Panc1 (cell line): ENCODE results near the gene SIK2. TPM values are rescaled to one million over a fixed set of nuclear protein-coding genes. Genes with fewer than 3 reads are reported as not detected.

ENCODE experiments used
- ATAC-seq: fragments of 200-7000 bp; cut with Tn5 transposase; 2 replicates; pipeline ENCODE4 v1.9.1; 2020; ENCODE audit warnings: mild to moderate bottlenecking, moderate library complexity
- BruUV-seq: library from RNA; stranded (reverse); fragments of 400-500 nt; replicated peaks from 2 replicates; lab custom pipeline; 2021; lab: Mats Ljungman, UMichigan
- CTCF ChIA-PET: fragments of 300-600 bp; sonication (Branson Sonifier 250); formaldehyde crosslinking; loops from one replicate; lab custom pipeline; 2022; ENCODE audit warnings: antibody characterized with exemption; lab: Charles Lee
- POLR2A ChIA-PET: fragments of 300-600 bp; sonication (Branson Sonifier 250); formaldehyde crosslinking; loops from one replicate; lab custom pipeline; 2022; ENCODE audit warnings: antibody characterized with exemption; lab: Charles Lee
- DNase-seq: peaks from one replicate; pipeline ENCODE4 v3.0.0-alpha.2; 2010; ENCODE audit warnings: low read depth, low spot score
- H3K27ac ChIP-seq: 2 replicates; pipeline ENCODE4 v1.5.1; 2011; ENCODE audit warnings: mild to moderate bottlenecking, low read length, inconsistent platforms
- H3K27me3 ChIP-seq: fragments of 200-500 bp; sonication (Bioruptor generic); 2 replicates; pipeline ENCODE4 v1.6.0; 2014; ENCODE audit warnings: low read length, inconsistent platforms; ENCODE audit not compliant: control insufficient read depth, insufficient read depth
- H3K36me3 ChIP-seq: fragments of 200-500 bp; sonication (Bioruptor generic); 2 replicates; pipeline ENCODE4 v1.5.1; 2014; ENCODE audit warnings: inconsistent platforms, mild to moderate bottlenecking, low read length, moderate library complexity; ENCODE audit not compliant: control insufficient read depth, insufficient read depth
- H3K4me1 ChIP-seq: 2 replicates; pipeline ENCODE4 v1.5.1; 2011; ENCODE audit warnings: inconsistent platforms, mild to moderate bottlenecking, low read length, moderate library complexity; ENCODE audit not compliant: control insufficient read depth, insufficient read depth
- H3K4me3 ChIP-seq, 2 experiments: 2 replicates each; pipeline ENCODE4 v1.5.1; 2011 to 2012; ENCODE audit warnings: low read depth in 2 of 2, low read length in 2 of 2, mild to moderate bottlenecking in 2 of 2, inconsistent platforms in 1 of 2, moderate library complexity in 1 of 2
- H3K9me3 ChIP-seq: fragments of 200-500 bp; sonication (Bioruptor generic); 2 replicates; pipeline ENCODE4 v1.5.1; 2014; ENCODE audit warnings: low read depth, mild to moderate bottlenecking, inconsistent platforms, low read length, moderate library complexity; ENCODE audit not compliant: control insufficient read depth, insufficient read depth
- POLR2AphosphoS5 ChIP-seq: IDR thresholded peaks from 2 replicates; pipeline ENCODE4 v1.6.1; 2012; ENCODE audit warnings: mild to moderate bottlenecking, low read depth, low read length, moderate library complexity
- SIN3A ChIP-seq: IDR thresholded peaks from 2 replicates; pipeline ENCODE4 v1.6.1; 2012; ENCODE audit warnings: low read depth, mild to moderate bottlenecking, low read length, moderate library complexity, borderline replicate concordance; ENCODE audit not compliant: insufficient read depth
- TCF7L2 ChIP-seq: IDR thresholded peaks from 2 replicates; pipeline ENCODE4 v1.6.1; 2011; ENCODE audit warnings: mild to moderate bottlenecking, low read depth, low read length, inconsistent platforms
- in situ Hi-C: cut with HindIII; loops from 2 replicates; pipeline ENCODE4 v1.10.0; 2016; ENCODE audit warnings: low sequenced_read_pairs, low pct_unique_long_range_greater_than_20kb
- intact Hi-C: fragments of 100-400 bp; cut with micrococcal nuclease; formaldehyde crosslinking; loops from one replicate; pipeline ENCODE4 v1.10.0; 2022; ENCODE audit not compliant: unreplicated experiment
- total RNA-seq: library from RNA; stranded (reverse); gene quantifications from one replicate; pipeline ENCODE4 v1.2.1, GENCODE V29; 2021; ENCODE audit not compliant: unreplicated experiment
- TF ChIP-seq, protein P1 (sequence below), 2 experiments: IDR thresholded peaks; 2 replicates each; pipeline ENCODE4 v1.6.1; 2011 to 2012; ENCODE audit warnings: low read depth in 2 of 2, control low read depth in 1 of 2, low read length in 1 of 2, mild to moderate bottlenecking in 1 of 2, moderate library complexity in 1 of 2; ENCODE audit not compliant: insufficient read depth in 1 of 2
- TF ChIP-seq, protein P2 (sequence below): fragments of 450-650 bp; IDR thresholded peaks from 2 replicates; pipeline ENCODE4 v1.5.1; 2017; ENCODE audit warnings: mild to moderate bottlenecking

The SIK2 gene
- total RNA-seq, 1 experiment from 2014 or later = 17.0 TPM

DNA sequence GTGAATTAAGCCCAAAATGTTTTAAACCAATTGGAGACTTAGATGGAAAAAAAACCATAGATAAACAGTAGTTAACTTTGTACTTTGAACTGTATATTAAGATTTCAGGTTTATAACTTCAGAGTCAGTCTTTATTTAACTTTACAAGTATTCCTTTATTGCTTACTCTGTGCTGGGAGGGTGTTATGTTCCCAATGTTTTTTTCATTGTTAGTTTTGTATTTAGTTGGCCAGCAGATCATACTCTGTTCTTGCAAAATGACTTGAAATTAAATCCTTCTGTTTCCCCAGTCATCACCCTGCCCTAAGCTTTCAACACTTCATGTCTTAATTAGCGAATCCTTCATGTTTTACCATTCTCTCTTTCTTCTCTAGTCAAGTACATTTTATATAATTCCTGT lies 25.3 kb downstream of the SIK2 start:
- in situ Hi-C loops (no loop called here), intact Hi-C loops (no loop called here)
- H3K36me3 ChIP-seq = no peaks in the 10 kb centered on the region
- BruUV-seq = no TSS peak
- ChIA-PET CTCF (no interaction called here), POLR2A (no interaction called here)
- no peak overlapping the region for H3K4me3 ChIP-seq
- no peaks in the 10 kb centered on the region for H3K9me3 ChIP-seq
- TF ChIP-seq, protein P1, sequence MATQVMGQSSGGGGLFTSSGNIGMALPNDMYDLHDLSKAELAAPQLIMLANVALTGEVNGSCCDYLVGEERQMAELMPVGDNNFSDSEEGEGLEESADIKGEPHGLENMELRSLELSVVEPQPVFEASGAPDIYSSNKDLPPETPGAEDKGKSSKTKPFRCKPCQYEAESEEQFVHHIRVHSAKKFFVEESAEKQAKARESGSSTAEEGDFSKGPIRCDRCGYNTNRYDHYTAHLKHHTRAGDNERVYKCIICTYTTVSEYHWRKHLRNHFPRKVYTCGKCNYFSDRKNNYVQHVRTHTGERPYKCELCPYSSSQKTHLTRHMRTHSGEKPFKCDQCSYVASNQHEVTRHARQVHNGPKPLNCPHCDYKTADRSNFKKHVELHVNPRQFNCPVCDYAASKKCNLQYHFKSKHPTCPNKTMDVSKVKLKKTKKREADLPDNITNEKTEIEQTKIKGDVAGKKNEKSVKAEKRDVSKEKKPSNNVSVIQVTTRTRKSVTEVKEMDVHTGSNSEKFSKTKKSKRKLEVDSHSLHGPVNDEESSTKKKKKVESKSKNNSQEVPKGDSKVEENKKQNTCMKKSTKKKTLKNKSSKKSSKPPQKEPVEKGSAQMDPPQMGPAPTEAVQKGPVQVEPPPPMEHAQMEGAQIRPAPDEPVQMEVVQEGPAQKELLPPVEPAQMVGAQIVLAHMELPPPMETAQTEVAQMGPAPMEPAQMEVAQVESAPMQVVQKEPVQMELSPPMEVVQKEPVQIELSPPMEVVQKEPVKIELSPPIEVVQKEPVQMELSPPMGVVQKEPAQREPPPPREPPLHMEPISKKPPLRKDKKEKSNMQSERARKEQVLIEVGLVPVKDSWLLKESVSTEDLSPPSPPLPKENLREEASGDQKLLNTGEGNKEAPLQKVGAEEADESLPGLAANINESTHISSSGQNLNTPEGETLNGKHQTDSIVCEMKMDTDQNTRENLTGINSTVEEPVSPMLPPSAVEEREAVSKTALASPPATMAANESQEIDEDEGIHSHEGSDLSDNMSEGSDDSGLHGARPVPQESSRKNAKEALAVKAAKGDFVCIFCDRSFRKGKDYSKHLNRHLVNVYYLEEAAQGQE (IDR thresholded peaks at IDR 0.05; ENCODE audit: insufficient read depth in 1 of 2, low read depth in 2 of 2, low read length in 1 of 2) = no peak
- TF ChIP-seq TCF7L2 (no peak), POLR2AphosphoS5 (no peak), SIN3A (no peak)
- TF ChIP-seq, protein P2, sequence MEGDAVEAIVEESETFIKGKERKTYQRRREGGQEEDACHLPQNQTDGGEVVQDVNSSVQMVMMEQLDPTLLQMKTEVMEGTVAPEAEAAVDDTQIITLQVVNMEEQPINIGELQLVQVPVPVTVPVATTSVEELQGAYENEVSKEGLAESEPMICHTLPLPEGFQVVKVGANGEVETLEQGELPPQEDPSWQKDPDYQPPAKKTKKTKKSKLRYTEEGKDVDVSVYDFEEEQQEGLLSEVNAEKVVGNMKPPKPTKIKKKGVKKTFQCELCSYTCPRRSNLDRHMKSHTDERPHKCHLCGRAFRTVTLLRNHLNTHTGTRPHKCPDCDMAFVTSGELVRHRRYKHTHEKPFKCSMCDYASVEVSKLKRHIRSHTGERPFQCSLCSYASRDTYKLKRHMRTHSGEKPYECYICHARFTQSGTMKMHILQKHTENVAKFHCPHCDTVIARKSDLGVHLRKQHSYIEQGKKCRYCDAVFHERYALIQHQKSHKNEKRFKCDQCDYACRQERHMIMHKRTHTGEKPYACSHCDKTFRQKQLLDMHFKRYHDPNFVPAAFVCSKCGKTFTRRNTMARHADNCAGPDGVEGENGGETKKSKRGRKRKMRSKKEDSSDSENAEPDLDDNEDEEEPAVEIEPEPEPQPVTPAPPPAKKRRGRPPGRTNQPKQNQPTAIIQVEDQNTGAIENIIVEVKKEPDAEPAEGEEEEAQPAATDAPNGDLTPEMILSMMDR = no peak
- H3K27me3 ChIP-seq = no peaks in the 10 kb centered on the region
- H3K4me1 ChIP-seq = 0 out of 2 replicates have a peak, but pooled peaks cover 5% of the 10 kb centered on the region
- no peak for ATAC-seq
- no peak overlapping the region for H3K27ac ChIP-seq
- no peak for DNase-seq

DNA sequence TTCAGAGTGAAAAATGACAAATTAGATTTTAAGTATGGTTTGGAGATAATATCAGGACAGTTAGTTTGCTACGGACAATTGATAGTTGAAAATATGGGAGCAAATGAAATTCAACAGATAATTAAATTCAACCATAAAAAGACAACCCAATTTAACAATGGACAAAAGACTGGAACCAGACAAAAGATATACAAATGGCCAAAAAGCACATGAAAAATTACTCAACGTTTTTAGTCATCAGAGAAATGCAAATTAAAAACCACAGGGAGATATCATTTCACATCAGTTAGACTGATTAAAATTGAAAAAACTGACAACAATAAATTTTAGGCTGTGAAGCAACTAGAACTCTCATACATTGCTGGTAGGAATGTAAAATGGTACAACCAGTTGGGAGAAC lies 27.2 kb downstream of the SIK2 start:
- BruUV-seq = no TSS peak
- POLR2A ChIA-PET = no interaction called here
- Histone ChIP-seq H3K27ac (no peak overlapping the region), H3K4me3 (no peak overlapping the region), H3K4me1 (0 out of 2 replicates have a peak, but pooled peaks cover 8% of the 10 kb centered on the region), H3K9me3 (no peaks in the 10 kb centered on the region), H3K36me3 (no peaks in the 10 kb centered on the region), H3K27me3 (no peaks in the 10 kb centered on the region)
- in situ Hi-C loops = no loop called here
- CTCF ChIA-PET = no interaction called here
- DNase-seq = no peak
- ATAC-seq = no peak
- TF ChIP-seq, protein P1 (IDR thresholded peaks at IDR 0.05; ENCODE audit: insufficient read depth in 1 of 2, low read depth in 2 of 2, low read length in 1 of 2) = no peak
- TF ChIP-seq POLR2AphosphoS5 (no peak), TCF7L2 (no peak), SIN3A (no peak)
- TF ChIP-seq, protein P2 = no peak
- intact Hi-C loops = no loop called here
